GM23338 (cell line): ENCODE data around the gene NINJ1. TPM values are rescaled to one million over a fixed set of nuclear protein-coding genes. Genes with fewer than 3 reads are reported as not detected.

Experiments used
- ATAC-seq: fragments of 200-7000 bp; cut with Tn5 transposase; 3 replicates; pipeline ENCODE4 v1.9.1; 2020
- DNase-seq: peaks from one replicate; pipeline ENCODE4 v3.0.0-alpha.2; 2015; ENCODE audit warnings: low spot score
- H2AFZ ChIP-seq: fragments of 200-600 bp; sonication (generic); 2 replicates; pipeline ENCODE4 v1.8.0; 2016; ENCODE audit warnings: antibody characterized with exemption, mild to moderate bottlenecking, moderate library complexity
- H3F3A ChIP-seq: fragments of 200-600 bp; sonication (generic); replicated peaks from 2 replicates; pipeline ENCODE4 v1.8.0; 2017; ENCODE audit warnings: antibody characterized with exemption, mixed run types, low read depth
- H3K27ac ChIP-seq: fragments of 200-600 bp; sonication (generic); 2 replicates; pipeline ENCODE4 v1.6.1; 2016; ENCODE audit warnings: low read depth
- H3K27me3 ChIP-seq: fragments of 200-600 bp; sonication (generic); 2 replicates; pipeline ENCODE4 v1.8.0; 2016; ENCODE audit warnings: mild to moderate bottlenecking, mixed run types, moderate library complexity; ENCODE audit not compliant: insufficient read depth
- H3K36me3 ChIP-seq: fragments of 200-600 bp; sonication (generic); 2 replicates; pipeline ENCODE4 v1.8.0; 2016; ENCODE audit warnings: mild to moderate bottlenecking; ENCODE audit not compliant: insufficient read depth
- H3K4me1 ChIP-seq: fragments of 200-600 bp; sonication (generic); 2 replicates; pipeline ENCODE4 v1.8.0; 2016; ENCODE audit warnings: mild to moderate bottlenecking, moderate library complexity; ENCODE audit not compliant: insufficient read depth
- H3K4me2 ChIP-seq: fragments of 200-600 bp; sonication (generic); 2 replicates; pipeline ENCODE4 v1.7.1; 2017; ENCODE audit warnings: mixed run types
- H3K4me3 ChIP-seq: fragments of 200-600 bp; sonication (generic); 2 replicates; pipeline ENCODE4 v1.6.1; 2016; ENCODE audit warnings: mixed run types
- H3K79me2 ChIP-seq: fragments of 200-600 bp; sonication (generic); replicated peaks from 2 replicates; pipeline ENCODE4 v1.8.0; 2017; ENCODE audit warnings: mild to moderate bottlenecking; ENCODE audit not compliant: insufficient read depth
- H3K9me2 ChIP-seq: fragments of 200-600 bp; sonication (generic); 2 replicates; pipeline ENCODE4 v1.8.0; 2017; ENCODE audit not compliant: insufficient read depth
- H4K20me1 ChIP-seq: fragments of 200-600 bp; sonication (generic); replicated peaks from 2 replicates; pipeline ENCODE4 v1.8.0; 2017; ENCODE audit warnings: mild to moderate bottlenecking; ENCODE audit not compliant: insufficient read depth
- H3K27ac Mint-ChIP-seq: 2 replicates; pipeline ENCODE4 v1.8.0; 2020; ENCODE audit warnings: inconsistent platforms, mild to moderate bottlenecking, moderate library complexity, mixed read lengths
- H3K27me3 Mint-ChIP-seq: 3 replicates; pipeline ENCODE4 v1.8.0; 2022; ENCODE audit warnings: low read depth, mild to moderate bottlenecking, moderate library complexity, mixed read lengths, inconsistent platforms; ENCODE audit not compliant: insufficient read depth, poor library complexity
- H3K36me3 Mint-ChIP-seq: 3 replicates; pipeline ENCODE4 v1.8.0; 2021; ENCODE audit warnings: low read depth, mild to moderate bottlenecking, inconsistent platforms, moderate library complexity, mixed read lengths
- H3K4me1 Mint-ChIP-seq: 3 replicates; pipeline ENCODE4 v1.8.0; 2020; ENCODE audit warnings: mild to moderate bottlenecking, inconsistent platforms, mixed read lengths
- H3K4me3 Mint-ChIP-seq: 3 replicates; pipeline ENCODE4 v1.8.0; 2021; ENCODE audit warnings: moderate library complexity, mild to moderate bottlenecking, inconsistent platforms, mixed read lengths
- H3K9me3 Mint-ChIP-seq: 3 replicates; pipeline ENCODE4 v1.8.0; 2020; ENCODE audit warnings: moderate library complexity, mild to moderate bottlenecking, inconsistent platforms, mixed read lengths
- CREB1 ChIP-seq: fragments of 250-450 bp; sonication (Bioruptor Pico); IDR thresholded peaks from 2 replicates; pipeline ENCODE4 v1.5.0; 2020; ENCODE audit warnings: low read depth, mild to moderate bottlenecking, moderate library complexity
- CTCF ChIP-seq, 2 experiments: fragments of 200-600 bp in 1 of 2; sonication (generic) in 1 of 2; conservative IDR thresholded peaks; 2 replicates each; pipeline versions ENCODE4 v1.5.1 to v1.6.1; 2016 to 2017; ENCODE audit warnings: antibody characterized with exemption in 2 of 2, low read depth in 2 of 2, mild to moderate bottlenecking in 2 of 2, moderate library complexity in 1 of 2
- EZH2phosphoT487 ChIP-seq: fragments of 200-600 bp; sonication (generic); IDR thresholded peaks from one replicate; pipeline ENCODE4 v1.8.1; 2018; ENCODE audit warnings: antibody characterized with exemption; ENCODE audit not compliant: unreplicated experiment
- POLR2AphosphoS5 ChIP-seq: IDR thresholded peaks from 2 replicates; pipeline ENCODE4 v1.6.1; 2016; ENCODE audit warnings: antibody characterized with exemption, low read depth
- ZNF114 ChIP-seq: fragments of 250-450 bp; sonication (Bioruptor Pico); IDR thresholded peaks from 2 replicates; pipeline ENCODE4 v1.5.0; 2020; ENCODE audit warnings: mild to moderate bottlenecking, moderate library complexity
- ZNF331 ChIP-seq: fragments of 250-450 bp; sonication (Bioruptor Pico); IDR thresholded peaks from 2 replicates; pipeline ENCODE4 v1.5.0; 2020; ENCODE audit warnings: low read depth, mild to moderate bottlenecking, moderate library complexity
- ZNF462 ChIP-seq: fragments of 250-450 bp; sonication (Bioruptor Pico); IDR thresholded peaks from 2 replicates; pipeline ENCODE4 v1.5.0; 2020; ENCODE audit warnings: mild to moderate bottlenecking, moderate library complexity
- polyA plus RNA-seq: library from polyadenylated mRNA; unstranded; fragments of >200 nt; fragmentation: Nextera tagmentation; extraction: Ambion mirVana; gene quantifications from 2 replicates; pipeline ENCODE4 v1.2.1, GENCODE V29; 2016
- total RNA-seq: library from RNA; depleted of rRNA; stranded (reverse); fragments of >200 nt; shearing (Covaris generic); gene quantifications from 2 replicates; pipeline ENCODE4 v1.2.3, GENCODE V29; 2014

The NINJ1 gene
- total and polyA plus RNA-seq, 2 experiments from 2014 or later, result 36.3 to 39.7 TPM

- H3K36me3 Mint-ChIP-seq, result peaks cover 10% of the 10 kb centered on the region
- Histone ChIP-seq H4K20me1 (no peaks in the 10 kb centered on the region), H3K36me3 (no peaks in the 10 kb centered on the region; the same call in 1 of the 2 replicates), H3K4me2 (no peak overlapping the region), H3K27me3 (no peaks in the 10 kb centered on the region), H3K4me3 (no peak overlapping the region), H3F3A (0 out of 2 replicates have a peak, but pooled peaks cover 2% of the 10 kb centered on the region), H3K27ac (no peak overlapping the region), H3K4me1 (no peaks in the 10 kb centered on the region), H2AFZ (no peak overlapping the region), H3K79me2 (no peaks in the 10 kb centered on the region), H3K9me2 (no peaks in the 10 kb centered on the region)
- H3K27me3 Mint-ChIP-seq, result peaks cover 9% of the 10 kb centered on the region
- H3K9me3 Mint-ChIP-seq, result peaks cover 10% of the 10 kb centered on the region; the same call in 2 of the 3 replicates
- H3K4me1 Mint-ChIP-seq, result peaks cover 4% of the 10 kb centered on the region
- DNase-seq (no peak), ATAC-seq (no peak)
- TF ChIP-seq EZH2phosphoT487, result no peak
- no peak for TF ChIP-seq CTCF (conservative IDR thresholded peaks at IDR 0.05; ENCODE audit: low read depth in 2 of 2)
- TF ChIP-seq POLR2AphosphoS5, result no peak
- TF ChIP-seq ZNF114, result no peak
- no peak for TF ChIP-seq ZNF462 (CRISPR knock-in tag)
- no peak for TF ChIP-seq CREB1 (CRISPR knock-in tag)
- no peak for TF ChIP-seq ZNF331 (CRISPR knock-in tag)
- no peak overlapping the region for H3K4me3 Mint-ChIP-seq
- H3K27ac Mint-ChIP-seq, result no peak overlapping the region
Observed at GRCh38 chr9:93089481-93089991, 44.5 kb downstream of the NINJ1 start.
